Daoy (cell line): ENCODE results near the gene SLC34A3. TPM values are rescaled to one million over a fixed set of nuclear protein-coding genes. Genes with fewer than 3 reads are reported as not detected.

Source experiments
- DNase-seq: peaks from one replicate; pipeline ENCODE4 v3.0.0-alpha.2; 2015; ENCODE audit warnings: low read depth
- total RNA-seq: library from RNA; depleted of rRNA; stranded (reverse); fragments of >200 nt; shearing (Covaris generic); gene quantifications from 2 replicates; pipeline ENCODE4 v1.2.3, GENCODE V29; 2014; rRNA removed

The SLC34A3 gene
- total RNA-seq, 1 experiment from 2014 or later: not detected

- peak; percentile 16 for DNase-seq
These were observed 45.1 kb downstream of the SLC34A3 start for GRCh38 chr9:137275588-137276472.

- peak; percentile 59 for DNase-seq
These were observed 46.0 kb downstream of the SLC34A3 start for GRCh38 chr9:137276473-137277328.

- peak; percentile 94 for DNase-seq
These were observed 46.8 kb downstream of the SLC34A3 start, which contains the start of gene TOR4A for GRCh38 chr9:137277329-137278041. Gene TOR4A, plus strand, starts transcription at chr9:137277726. Its CDS starts 964 bp downstream, at chr9:137278690.

- DNase-seq: no peak
These were observed 47.5 kb downstream of the SLC34A3 start for GRCh38 chr9:137278061-137278701.

GRCh38 chr9:137278721-137279711 is 48.3 kb downstream of the SLC34A3 start:
- DNase-seq: no peak

GRCh38 chr9:137279741-137280473 is 49.2 kb downstream of the SLC34A3 start:
- DNase-seq: no peak

GRCh38 chr9:137280474-137281344 is 50.0 kb downstream of the SLC34A3 start:
- DNase-seq: peak; percentile 45

- no peak for DNase-seq
These were observed 50.8 kb downstream of the SLC34A3 start for GRCh38 chr9:137281345-137282116.

Other genes starting within 250 kb of the SLC34A3 start
- gene LCNL1, start 247.9 kb upstream of the SLC34A3 start, total RNA-seq: not detected in 2 replicates
- 60.5 and 66.9 TPM in 2 replicates for gene PAXX, start 238.5 kb upstream of the SLC34A3 start, total RNA-seq
- gene CLIC3, start 234.3 kb upstream of the SLC34A3 start, total RNA-seq: 0.18 and 3.9 TPM in 2 replicates
- 1.2 and 2.2 TPM in 2 replicates for gene ABCA2, start 202.7 kb upstream of the SLC34A3 start, total RNA-seq
- not detected in 2 replicates for gene FUT7, start 198.8 kb upstream of the SLC34A3 start, total RNA-seq
- 15.9 and 17.4 TPM in 2 replicates for gene NPDC1, start 184.7 kb upstream of the SLC34A3 start, total RNA-seq
- gene ENTPD2, start 176.8 kb upstream of the SLC34A3 start, total RNA-seq: not detected in 2 replicates
- gene SAPCD2, start 160.3 kb upstream of the SLC34A3 start, total RNA-seq: 69.8 and 86.6 TPM in 2 replicates
- gene UAP1L1, start 153.4 kb upstream of the SLC34A3 start, total RNA-seq: 6.1 and 12.4 TPM in 2 replicates
- 57.5 and 61.9 TPM in 2 replicates for gene MAN1B1, start 143.9 kb upstream of the SLC34A3 start, total RNA-seq
- gene DPP7, start 116.2 kb upstream of the SLC34A3 start, total RNA-seq: 23.0 and 35.4 TPM in 2 replicates
- gene GRIN1, start 91.7 kb upstream of the SLC34A3 start, total RNA-seq: 0.06 TPM in 1 of 2 replicates, not detected in the other
- gene LRRC26, start 60.9 kb upstream of the SLC34A3 start, total RNA-seq: not detected in 2 replicates
- gene TMEM210, start 58.8 kb upstream of the SLC34A3 start, total RNA-seq: not detected in 2 replicates
- 11.3 and 23.5 TPM in 2 replicates for gene ANAPC2, start 42.3 kb upstream of the SLC34A3 start, total RNA-seq
- 169 and 188 TPM in 2 replicates for gene SSNA1, start 42.2 kb upstream of the SLC34A3 start, total RNA-seq
- 11.7 and 12.8 TPM in 2 replicates for gene TPRN, start 30.2 kb upstream of the SLC34A3 start, total RNA-seq
- 62.3 and 65.4 TPM in 2 replicates for gene TMEM203, start 25.3 kb upstream of the SLC34A3 start, total RNA-seq
- gene NDOR1, start 25.2 kb upstream of the SLC34A3 start, total RNA-seq: 14.3 and 15.3 TPM in 2 replicates
- gene RNF208, start 8.7 kb upstream of the SLC34A3 start, total RNA-seq: not detected in 2 replicates
- gene CYSRT1, start 5.7 kb upstream of the SLC34A3 start, total RNA-seq: 0.91 TPM in 1 of 2 replicates, not detected in the other
- 0.21 TPM in 1 of 2 replicates, not detected in the other for gene RNF224, start 3.4 kb upstream of the SLC34A3 start, total RNA-seq
- 294 and 321 TPM in 2 replicates for gene TUBB4B, start 10.4 kb downstream of the SLC34A3 start, total RNA-seq
- not detected in 2 replicates for gene STPG3, start 20.4 kb downstream of the SLC34A3 start, total RNA-seq
- 62.2 and 74.7 TPM in 2 replicates for gene NELFB, start 24.4 kb downstream of the SLC34A3 start, total RNA-seq
- gene TOR4A, start 46.8 kb downstream of the SLC34A3 start, total RNA-seq: 13.4 and 18.7 TPM in 2 replicates
- 3.5 and 10.0 TPM in 2 replicates for gene NRARP, start 71.4 kb downstream of the SLC34A3 start, total RNA-seq
- 0.86 and 2.3 TPM in 2 replicates for gene EXD3, start 192.3 kb downstream of the SLC34A3 start, total RNA-seq
- gene NOXA1, start 192.5 kb downstream of the SLC34A3 start, total RNA-seq: not detected in 2 replicates
- not detected in 2 replicates for gene ENTPD8, start 210.5 kb downstream of the SLC34A3 start, total RNA-seq
- gene NSMF, start 228.4 kb downstream of the SLC34A3 start, total RNA-seq: 13.5 and 13.7 TPM in 2 replicates